IPS-20b (cell line): ENCODE results near the gene EVI5.
A peak's percentile ranks its signal among the peaks of the same experiment; 100 is the strongest.

ENCODE experiments used
- H3K27ac ChIP-seq: one replicate; pipeline ENCODE4 v1.5.1; 2013; ENCODE audit warnings: low read length
- H3K27me3 ChIP-seq: 2 replicates; pipeline ENCODE4 v1.6.1; 2013; ENCODE audit warnings: mild to moderate bottlenecking, low read length, inconsistent platforms; ENCODE audit not compliant: insufficient read depth
- H3K36me3 ChIP-seq: 2 replicates; pipeline ENCODE4 v1.6.1; 2013; ENCODE audit warnings: low read depth, mild to moderate bottlenecking, inconsistent platforms, low read length, moderate library complexity; ENCODE audit not compliant: insufficient read depth
- H3K4me1 ChIP-seq: 2 replicates; pipeline ENCODE4 v1.6.1; 2013; ENCODE audit warnings: mild to moderate bottlenecking, control low read depth, inconsistent platforms, low read length, moderate library complexity; ENCODE audit not compliant: insufficient read depth
- H3K4me3 ChIP-seq: 2 replicates; pipeline ENCODE4 v1.5.1; 2013; ENCODE audit warnings: mild to moderate bottlenecking, low read length, inconsistent platforms
- H3K9ac ChIP-seq: 2 replicates; pipeline ENCODE4 v1.6.1; 2013; ENCODE audit warnings: low read depth, mild to moderate bottlenecking, inconsistent platforms, low read length, moderate library complexity
- H3K9me3 ChIP-seq: 2 replicates; pipeline ENCODE4 v1.6.1; 2013; ENCODE audit warnings: mild to moderate bottlenecking, low read depth, low read length, inconsistent platforms; ENCODE audit not compliant: insufficient read depth

Gene EVI5

GRCh38 chr1:92500552-92500951 is 284.4 kb downstream of the EVI5 start:
- no peak overlapping the region for H3K9ac ChIP-seq
- no peaks in the 10 kb centered on the region for H3K9me3 ChIP-seq
- H3K4me3 ChIP-seq, result no peak overlapping the region
- no peaks in the 10 kb centered on the region for H3K4me1 ChIP-seq
- no peaks in the 10 kb centered on the region for H3K27me3 ChIP-seq
- no peak overlapping the region for H3K27ac ChIP-seq
- no peaks in the 10 kb centered on the region for H3K36me3 ChIP-seq

GRCh38 chr1:92495392-92496063 is 289.4 kb downstream of the EVI5 start:
- Histone ChIP-seq H3K27ac (no peak overlapping the region), H3K36me3 (no peaks in the 10 kb centered on the region), H3K9ac (no peak overlapping the region), H3K9me3 (no peaks in the 10 kb centered on the region), H3K27me3 (peaks cover 11% of the 10 kb centered on the region), H3K4me3 (no peak overlapping the region), H3K4me1 (no peaks in the 10 kb centered on the region)

DNA sequence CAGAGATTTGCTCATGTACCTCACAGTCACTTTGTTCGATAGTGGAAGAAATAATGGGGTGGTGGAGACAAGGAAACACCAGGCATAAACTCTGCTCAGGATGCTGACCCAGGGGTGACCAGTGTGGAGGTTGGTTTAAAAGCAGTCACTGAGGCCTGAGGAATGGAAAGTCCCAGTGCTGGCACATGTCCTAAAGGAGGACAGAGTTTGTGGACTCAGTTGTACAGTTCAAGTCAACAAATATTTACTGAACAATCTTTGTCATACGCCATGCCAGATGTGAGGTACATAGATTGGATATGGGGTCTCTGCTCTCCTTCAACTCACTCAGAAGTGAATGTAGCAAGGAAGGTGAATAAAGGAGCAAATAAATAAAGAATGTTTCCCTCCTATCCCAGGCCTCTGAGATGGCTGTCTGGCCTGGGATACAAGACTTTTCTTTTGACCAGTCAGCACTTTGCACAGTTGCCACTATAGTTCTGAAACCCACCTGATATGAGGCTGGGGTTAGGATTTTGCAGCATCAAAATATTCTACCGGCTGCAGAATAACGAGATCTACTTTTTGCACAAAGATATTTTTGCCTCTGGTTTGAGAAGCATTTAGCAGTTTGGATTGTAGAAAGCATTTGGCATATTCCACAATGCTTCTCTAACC is 290.3 kb downstream of the EVI5 start:
- no peak overlapping the region for H3K9ac ChIP-seq
- no peak overlapping the region for H3K27ac ChIP-seq
- H3K9me3 ChIP-seq, result no peaks in the 10 kb centered on the region
- H3K4me3 ChIP-seq, result no peak overlapping the region
- H3K4me1 ChIP-seq, result no peaks in the 10 kb centered on the region
- peaks cover 20% of the 10 kb centered on the region for H3K27me3 ChIP-seq
- H3K36me3 ChIP-seq, result no peaks in the 10 kb centered on the region

GRCh38 chr1:92493139-92493538 is 291.8 kb downstream of the EVI5 start:
- H3K27me3 ChIP-seq, result peaks cover 35% of the 10 kb centered on the region
- H3K36me3 ChIP-seq, result no peaks in the 10 kb centered on the region
- H3K27ac ChIP-seq, result no peak overlapping the region
- H3K9ac ChIP-seq, result no peak overlapping the region
- H3K4me3 ChIP-seq, result no peak overlapping the region
- H3K4me1 ChIP-seq, result no peaks in the 10 kb centered on the region
- H3K9me3 ChIP-seq, result no peaks in the 10 kb centered on the region

- Histone ChIP-seq H3K4me3 (no peak overlapping the region), H3K9ac (no peak overlapping the region), H3K27me3 (peaks cover 78% of the 10 kb centered on the region), H3K36me3 (no peaks in the 10 kb centered on the region), H3K27ac (no peak overlapping the region), H3K9me3 (no peaks in the 10 kb centered on the region; the same call in 1 of the 2 replicates), H3K4me1 (no peaks in the 10 kb centered on the region; the same call in 1 of the 2 replicates)
Observed at GRCh38 chr1:92488832-92489231, 296.1 kb downstream of the EVI5 start.

DNA sequence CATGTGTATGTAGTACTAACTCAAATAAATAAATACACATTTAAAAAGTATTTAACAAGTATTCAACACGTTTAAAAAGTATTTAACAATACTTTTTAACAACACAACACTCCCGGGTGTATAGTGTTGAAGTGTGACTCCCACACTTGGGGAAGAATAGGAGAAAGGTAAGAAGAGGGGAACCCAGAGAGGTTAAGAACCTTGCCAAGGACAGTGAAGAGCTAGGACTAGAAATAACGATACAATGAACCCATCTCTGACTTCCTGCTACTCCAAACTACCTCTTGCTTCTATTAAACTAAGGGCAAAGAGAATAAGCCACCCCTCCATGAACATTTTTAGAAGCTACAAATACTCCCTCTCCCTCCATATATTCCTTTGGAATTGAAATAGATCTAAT is 296.5 kb downstream of the EVI5 start:
- no peaks in the 10 kb centered on the region; the same call in 1 of the 2 replicates for H3K9me3 ChIP-seq
- H3K27me3 ChIP-seq, result peaks cover 82% of the 10 kb centered on the region
- no peak overlapping the region for H3K4me3 ChIP-seq
- no peak overlapping the region for H3K27ac ChIP-seq
- H3K9ac ChIP-seq, result no peak overlapping the region
- no peaks in the 10 kb centered on the region; the same call in 1 of the 2 replicates for H3K4me1 ChIP-seq
- H3K36me3 ChIP-seq, result no peaks in the 10 kb centered on the region

GRCh38 chr1:92487078-92487605 is 297.8 kb downstream of the EVI5 start:
- Histone ChIP-seq H3K4me3 (peak overlapping the region; percentile 48), H3K36me3 (no peaks in the 10 kb centered on the region), H3K27me3 (peaks cover 95% of the 10 kb centered on the region), H3K9me3 (no peaks in the 10 kb centered on the region; the same call in 1 of the 2 replicates), H3K27ac (no peak overlapping the region), H3K4me1 (peaks cover 11% of the 10 kb centered on the region; the same call in 1 of the 2 replicates), H3K9ac (no peak overlapping the region)

GRCh38 chr1:92486251-92487077 is 298.4 kb downstream of the EVI5 start, which contains the start of gene GFI1:
Gene GFI1 (minus strand): TSS chr1:92486925. CDS start chr1:92483487, 3,438 bp downstream.
- Histone ChIP-seq H3K27me3 (peaks cover 95% of the 10 kb centered on the region), H3K9me3 (no peaks in the 10 kb centered on the region; the same call in 1 of the 2 replicates), H3K4me3 (peak within 1 kb of the TSS; percentile 62), H3K4me1 (peaks cover 11% of the 10 kb centered on the region; the same call in 1 of the 2 replicates), H3K9ac (no peak within 1 kb of the TSS), H3K36me3 (no peaks in the 10 kb centered on the region), H3K27ac (no peak within 1 kb of the TSS)

- H3K36me3 ChIP-seq, result no peaks in the 10 kb centered on the region
- H3K27me3 ChIP-seq, result peaks cover 99% of the 10 kb centered on the region
- peaks cover 11% of the 10 kb centered on the region; the same call in 1 of the 2 replicates for H3K4me1 ChIP-seq
- peak overlapping the region; percentile 62 for H3K4me3 ChIP-seq
- no peak overlapping the region for H3K27ac ChIP-seq
- H3K9ac ChIP-seq, result no peak overlapping the region
- no peaks in the 10 kb centered on the region; the same call in 1 of the 2 replicates for H3K9me3 ChIP-seq
Observed at GRCh38 chr1:92485381-92486250, 299.3 kb downstream of the EVI5 start.

GRCh38 chr1:92484472-92485380 is 300.2 kb downstream of the EVI5 start:
- Histone ChIP-seq H3K4me1 (peaks cover 11% of the 10 kb centered on the region; the same call in 1 of the 2 replicates), H3K4me3 (peak overlapping the region; percentile 62), H3K36me3 (no peaks in the 10 kb centered on the region), H3K27ac (no peak overlapping the region), H3K9ac (no peak overlapping the region), H3K27me3 (peaks cover 100% of the 10 kb centered on the region), H3K9me3 (peaks cover 4% of the 10 kb centered on the region; the same call in 1 of the 2 replicates)
